BJ (cell line): ENCODE data around the gene SPATA18. TPM values are rescaled to one million over a fixed set of nuclear protein-coding genes. Genes with fewer than 3 reads are reported as not detected.

ENCODE experiments used
- CTCF ChIA-PET: fragments of 350-600 bp; formaldehyde crosslinking; extraction: SDS; loops from one replicate; lab custom pipeline; 2021; ENCODE audit warnings: antibody characterized with exemption, inconsistent platforms; lab: Yijun Ruan, JAX
- POLR2A ChIA-PET: fragments of 300-600 bp; sonication (Branson Sonifier 250); formaldehyde crosslinking; extraction: SDS; loops from one replicate; lab custom pipeline; 2021; ENCODE audit warnings: antibody characterized with exemption; lab: Charles Lee
- DNase-seq: peaks from one replicate; pipeline ENCODE4 v3.0.0-alpha.2; 2011; ENCODE audit warnings: low read depth
- H3K27me3 ChIP-seq: 2 replicates; pipeline ENCODE4 v1.6.0; 2011; ENCODE audit warnings: low read length; ENCODE audit not compliant: control insufficient read depth, insufficient read depth
- H3K36me3 ChIP-seq: 2 replicates; pipeline ENCODE4 v1.5.1; 2011; ENCODE audit warnings: low read length; ENCODE audit not compliant: control insufficient read depth, insufficient read depth
- H3K4me3 ChIP-seq: 2 replicates; pipeline ENCODE4 v1.5.1; 2011; ENCODE audit warnings: low read depth, mild to moderate bottlenecking, control low read depth, low read length
- polyA plus RNA-seq: library from polyadenylated mRNA; depleted of rRNA; stranded (reverse); fragments of >200 nt; gene quantifications from 2 replicates; pipeline ENCODE4 v1.2.3, GENCODE V29; 2011
- TF ChIP-seq, protein P1 (sequence below): IDR thresholded peaks from 2 replicates; pipeline ENCODE4 v1.5.1; 2011; ENCODE audit warnings: low read depth, mild to moderate bottlenecking, control low read depth, inconsistent platforms, low read length, moderate library complexity; ENCODE audit not compliant: insufficient read depth

SPATA18 gene
- polyA plus RNA-seq, 1 experiment = 10.6 TPM

DNA sequence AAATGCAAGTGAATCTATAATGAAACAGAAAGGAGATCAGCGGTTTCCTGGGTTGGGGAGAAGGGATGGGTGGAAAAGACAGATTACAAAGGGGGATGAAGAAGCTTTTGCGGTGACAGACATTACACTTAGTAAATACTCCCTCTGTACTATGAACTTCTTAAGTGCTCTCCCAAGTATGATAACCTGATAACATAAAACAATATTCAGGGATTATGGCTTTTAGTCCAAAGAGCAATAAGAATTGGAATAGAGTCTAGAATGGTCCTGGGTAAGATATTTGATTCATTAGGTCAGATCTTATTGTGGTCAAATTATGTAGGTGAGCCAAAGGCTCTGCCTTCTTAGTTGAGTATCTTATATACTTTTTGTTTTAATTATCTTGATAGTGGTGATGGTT lies 40.1 kb upstream of the SPATA18 start:
- Histone ChIP-seq H3K36me3 (no peaks in the 10 kb centered on the region), H3K27me3 (no peaks in the 10 kb centered on the region), H3K4me3 (no peak overlapping the region)
- ChIA-PET POLR2A (no interaction called here), CTCF (no interaction called here)
- TF ChIP-seq, protein P1, sequence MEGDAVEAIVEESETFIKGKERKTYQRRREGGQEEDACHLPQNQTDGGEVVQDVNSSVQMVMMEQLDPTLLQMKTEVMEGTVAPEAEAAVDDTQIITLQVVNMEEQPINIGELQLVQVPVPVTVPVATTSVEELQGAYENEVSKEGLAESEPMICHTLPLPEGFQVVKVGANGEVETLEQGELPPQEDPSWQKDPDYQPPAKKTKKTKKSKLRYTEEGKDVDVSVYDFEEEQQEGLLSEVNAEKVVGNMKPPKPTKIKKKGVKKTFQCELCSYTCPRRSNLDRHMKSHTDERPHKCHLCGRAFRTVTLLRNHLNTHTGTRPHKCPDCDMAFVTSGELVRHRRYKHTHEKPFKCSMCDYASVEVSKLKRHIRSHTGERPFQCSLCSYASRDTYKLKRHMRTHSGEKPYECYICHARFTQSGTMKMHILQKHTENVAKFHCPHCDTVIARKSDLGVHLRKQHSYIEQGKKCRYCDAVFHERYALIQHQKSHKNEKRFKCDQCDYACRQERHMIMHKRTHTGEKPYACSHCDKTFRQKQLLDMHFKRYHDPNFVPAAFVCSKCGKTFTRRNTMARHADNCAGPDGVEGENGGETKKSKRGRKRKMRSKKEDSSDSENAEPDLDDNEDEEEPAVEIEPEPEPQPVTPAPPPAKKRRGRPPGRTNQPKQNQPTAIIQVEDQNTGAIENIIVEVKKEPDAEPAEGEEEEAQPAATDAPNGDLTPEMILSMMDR = no peak
- DNase-seq = no peak

DNA sequence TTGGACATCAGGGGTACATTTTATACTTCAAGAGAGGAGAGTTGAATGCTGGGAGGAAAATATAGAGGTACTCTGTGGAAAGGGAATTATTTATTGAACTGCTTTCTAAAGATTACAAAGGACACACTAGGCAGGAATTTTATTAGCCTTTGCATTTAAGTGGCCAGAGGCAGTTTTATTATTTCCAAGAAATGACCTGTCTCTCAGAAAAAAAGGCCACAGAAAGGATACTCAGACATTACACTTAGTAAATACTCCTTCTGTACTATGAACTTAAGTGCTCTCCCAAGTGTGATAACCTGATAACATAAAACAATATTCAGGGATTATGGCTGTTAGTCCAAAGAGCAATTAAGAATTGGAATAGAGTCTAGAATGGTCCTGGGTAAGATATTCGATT lies 38.5 kb upstream of the SPATA18 start:
- ChIA-PET POLR2A (no interaction called here), CTCF (no interaction called here)
- TF ChIP-seq, protein P1 = no peak
- DNase-seq = no peak
- Histone ChIP-seq H3K27me3 (no peaks in the 10 kb centered on the region), H3K4me3 (no peak overlapping the region), H3K36me3 (no peaks in the 10 kb centered on the region)

DNA sequence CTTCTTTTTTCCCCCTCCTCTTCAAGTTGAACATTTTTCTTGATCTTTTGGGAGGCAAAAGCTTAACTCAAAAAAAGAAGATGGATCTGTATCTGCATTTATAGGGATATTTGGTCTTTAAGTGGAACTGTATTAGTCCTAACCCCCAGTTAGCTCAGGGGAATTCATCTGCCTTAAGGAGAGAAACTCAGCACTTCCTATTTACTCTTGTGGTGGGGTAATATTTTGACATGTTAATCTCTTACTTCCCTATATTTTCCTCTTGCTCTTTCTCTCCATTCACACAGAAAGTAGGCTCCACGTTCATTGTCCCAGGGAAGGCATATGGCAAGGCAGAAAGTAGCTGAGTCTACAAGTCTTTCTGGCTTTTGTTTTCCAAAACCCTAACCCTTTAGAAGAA lies 36.2 kb upstream of the SPATA18 start:
- DNase-seq = no peak
- no peaks in the 10 kb centered on the region for H3K27me3 ChIP-seq
- TF ChIP-seq, protein P1 = no peak
- ChIA-PET POLR2A (no interaction called here), CTCF (interaction anchor here (0.9 kb wide), 1 partner anchor 12 kb away, joined by 4 read pairs; no protein-coding TSS in a partner anchor)
- no peak overlapping the region for H3K4me3 ChIP-seq
- no peaks in the 10 kb centered on the region for H3K36me3 ChIP-seq

DNA sequence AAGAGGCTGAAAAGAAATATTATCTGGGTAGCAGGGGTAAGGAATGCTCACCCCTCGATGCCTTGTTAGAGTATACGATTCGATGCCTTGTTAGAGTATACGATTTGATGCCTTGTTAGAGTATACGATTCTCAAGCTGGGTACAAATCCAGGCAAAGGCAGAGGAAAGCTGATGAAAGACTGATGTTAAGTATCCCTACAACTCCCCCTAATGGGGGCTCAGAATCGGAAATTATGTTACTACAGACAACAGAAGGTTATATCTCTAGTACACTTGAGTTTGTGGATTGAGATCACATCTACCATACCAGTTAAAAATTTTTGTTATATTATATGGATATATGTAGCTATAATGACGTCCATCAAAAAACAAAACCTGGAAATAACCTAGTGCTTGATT lies 35.7 kb upstream of the SPATA18 start:
- CTCF ChIA-PET = interaction anchor here (0.6 to 2.3 kb wide), 3 partner anchors 11 to 121 kb away, joined by 3 to 5 read pairs (median 4); no protein-coding TSS in a partner anchor
- H3K4me3 ChIP-seq = no peak overlapping the region
- TF ChIP-seq, protein P1 = no peak
- DNase-seq = no peak
- no peaks in the 10 kb centered on the region for H3K27me3 ChIP-seq
- POLR2A ChIA-PET = no interaction called here
- H3K36me3 ChIP-seq = no peaks in the 10 kb centered on the region

DNA sequence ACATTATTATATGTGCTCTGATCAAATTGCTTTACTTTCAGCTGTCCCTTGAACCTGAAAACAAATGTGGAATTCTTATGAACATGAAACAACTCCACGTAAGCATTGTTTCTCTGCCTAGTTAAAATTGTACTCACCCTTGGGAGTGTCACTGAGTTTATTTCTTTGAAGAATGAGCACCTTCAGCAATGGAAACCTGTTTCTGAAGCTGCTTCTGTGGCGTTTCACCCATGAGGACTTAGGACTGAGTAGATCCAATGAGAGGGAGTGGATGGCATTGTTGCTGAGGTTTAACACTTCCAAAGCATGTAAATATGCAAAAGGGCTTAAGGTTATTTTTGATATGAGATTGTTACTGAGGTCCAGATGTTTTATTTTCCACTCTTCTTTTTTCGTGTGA lies 34.1 kb upstream of the SPATA18 start:
- CTCF ChIA-PET = interaction anchor here (2.3 kb wide), 1 partner anchor 9 kb away, joined by 5 read pairs; no protein-coding TSS in a partner anchor

More for the DNA sequence above, 34.1 kb upstream of the SPATA18 start:
- POLR2A ChIA-PET = no interaction called here
- no peak overlapping the region for H3K4me3 ChIP-seq
- DNase-seq = no peak
- H3K27me3 ChIP-seq = no peaks in the 10 kb centered on the region
- H3K36me3 ChIP-seq = no peaks in the 10 kb centered on the region
- TF ChIP-seq, protein P1 = no peak
